ENCODE measurements around the gene NXN. TPM values are rescaled to one million over a fixed set of nuclear protein-coding genes. Genes with fewer than 3 reads are reported as not detected.

Gene NXN
- total and polyA plus RNA-seq, 7 donors: 33.4 to 92.5 (median 73.8) TPM

DNA sequence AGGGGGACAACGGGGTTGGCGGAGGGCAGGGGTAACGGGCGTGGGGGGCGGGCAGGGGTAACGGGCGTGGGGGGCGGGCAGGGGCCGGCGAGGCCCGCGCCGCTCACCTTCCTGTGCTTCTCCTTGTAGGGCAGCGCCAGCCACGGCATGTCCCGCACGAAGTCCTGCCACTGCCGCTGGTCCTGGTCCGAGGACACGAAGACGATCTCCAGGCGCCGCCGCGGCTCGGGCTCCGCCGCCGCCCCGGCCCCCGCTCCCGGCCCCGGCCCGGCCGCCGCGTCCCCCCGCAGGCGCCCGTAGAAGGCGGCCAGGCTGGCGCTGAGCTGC, 401 bp downstream of the NXN start:
- 0 to 1% (median 0%) methylated on average over 13 to 41 of the region's 42 CpGs for WGBS, 3 donors
- no peaks in the 10 kb centered on the region for H3K36me3 ChIP-seq (ENCODE audit: insufficient read depth in 1 of 2, low read depth in 1 of 2)
- no peaks in the 10 kb centered on the region for H3K27me3 ChIP-seq (ENCODE audit: insufficient read depth in 3 of 3, low read length in 2 of 3)
- peak overlapping the region; percentile 87 for H3K4me3 ChIP-seq
- intact Hi-C loops (cut with DNase I): loop anchor here (5.0 kb wide), 2 partner anchors 77 to 97 kb away; no protein-coding TSS in a partner anchor
- ATAC-seq (peak; percentile 57 to 60 (median 58)), DNase-seq (no peak)
- no peaks in the 10 kb centered on the region for H3K9me3 ChIP-seq
- H3K27ac ChIP-seq: peak overlapping the region; percentile 86
- peaks cover 41% of the 10 kb centered on the region for H3K4me1 ChIP-seq
- TF ChIP-seq, protein P1, sequence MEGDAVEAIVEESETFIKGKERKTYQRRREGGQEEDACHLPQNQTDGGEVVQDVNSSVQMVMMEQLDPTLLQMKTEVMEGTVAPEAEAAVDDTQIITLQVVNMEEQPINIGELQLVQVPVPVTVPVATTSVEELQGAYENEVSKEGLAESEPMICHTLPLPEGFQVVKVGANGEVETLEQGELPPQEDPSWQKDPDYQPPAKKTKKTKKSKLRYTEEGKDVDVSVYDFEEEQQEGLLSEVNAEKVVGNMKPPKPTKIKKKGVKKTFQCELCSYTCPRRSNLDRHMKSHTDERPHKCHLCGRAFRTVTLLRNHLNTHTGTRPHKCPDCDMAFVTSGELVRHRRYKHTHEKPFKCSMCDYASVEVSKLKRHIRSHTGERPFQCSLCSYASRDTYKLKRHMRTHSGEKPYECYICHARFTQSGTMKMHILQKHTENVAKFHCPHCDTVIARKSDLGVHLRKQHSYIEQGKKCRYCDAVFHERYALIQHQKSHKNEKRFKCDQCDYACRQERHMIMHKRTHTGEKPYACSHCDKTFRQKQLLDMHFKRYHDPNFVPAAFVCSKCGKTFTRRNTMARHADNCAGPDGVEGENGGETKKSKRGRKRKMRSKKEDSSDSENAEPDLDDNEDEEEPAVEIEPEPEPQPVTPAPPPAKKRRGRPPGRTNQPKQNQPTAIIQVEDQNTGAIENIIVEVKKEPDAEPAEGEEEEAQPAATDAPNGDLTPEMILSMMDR (IDR thresholded peaks at IDR 0.05): no peak

DNA sequence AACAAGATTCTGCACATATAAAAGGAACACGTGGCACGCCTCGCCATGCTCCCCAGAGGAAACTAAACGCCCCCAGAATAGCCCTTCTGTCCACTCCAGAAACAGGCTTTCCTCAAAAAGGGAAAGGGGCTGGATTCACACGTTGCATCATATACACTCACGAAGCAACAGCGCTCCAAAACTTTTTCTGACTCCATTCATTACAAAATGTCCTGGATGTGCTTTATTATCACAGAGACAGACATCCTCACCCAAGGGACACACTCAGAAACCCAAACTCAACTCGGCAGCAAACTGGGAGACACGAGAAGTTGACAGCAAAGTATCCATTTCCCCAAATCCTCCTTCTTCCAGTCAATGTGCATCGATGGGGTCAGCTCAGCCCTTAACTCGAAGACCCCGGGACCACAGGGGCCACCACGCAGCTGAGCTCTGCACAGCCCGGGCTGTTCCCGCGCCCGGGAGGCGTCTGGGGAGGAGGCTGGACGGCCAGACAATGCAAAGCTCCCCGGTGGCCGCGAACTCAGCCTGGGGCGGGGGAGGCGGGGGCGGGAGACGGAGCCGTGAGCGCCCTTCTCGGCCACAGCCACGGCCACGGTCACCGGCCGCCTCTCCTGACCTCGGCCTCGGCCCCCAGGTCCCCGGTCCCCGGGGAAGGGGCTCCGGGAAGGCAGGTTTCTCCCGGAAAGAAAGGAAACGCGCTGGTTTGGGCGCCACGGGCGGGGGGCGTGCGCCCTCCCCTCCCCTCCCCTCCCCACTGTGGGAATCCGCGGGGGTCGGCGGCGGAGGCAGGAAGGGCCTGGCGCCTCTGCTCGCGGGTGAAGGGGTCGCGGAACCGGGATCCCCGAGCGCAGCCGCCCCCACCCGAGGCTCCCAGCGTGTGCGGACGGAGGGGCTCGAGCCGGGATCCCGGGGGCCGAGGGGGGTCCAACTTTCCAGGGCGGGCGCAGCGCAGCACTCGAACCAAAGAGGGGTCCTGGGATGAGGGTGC, 1.2 kb downstream of the NXN start:
- WGBS, 3 donors: 1 to 2% (median 1%) methylated on average over 45 to 72 of the region's 72 CpGs
- peak overlapping the region; percentile 87 for H3K4me3 ChIP-seq
- peaks cover 41% of the 10 kb centered on the region for H3K4me1 ChIP-seq
- peak overlapping the region; percentile 86 for H3K27ac ChIP-seq
- TF ChIP-seq, protein P1 (IDR thresholded peaks at IDR 0.05): no peak
- H3K36me3 ChIP-seq (ENCODE audit: insufficient read depth in 1 of 2, low read depth in 1 of 2): no peaks in the 10 kb centered on the region
- H3K27me3 ChIP-seq (ENCODE audit: insufficient read depth in 3 of 3, low read length in 2 of 3): no peaks in the 10 kb centered on the region
- ATAC-seq: peak; percentile 17 to 44 (median 36)
- DNase-seq: peak; percentile 42 to 69
- no peaks in the 10 kb centered on the region for H3K9me3 ChIP-seq
- intact Hi-C loops (cut with DNase I): loop anchor here (5.0 kb wide), 2 partner anchors 76 to 96 kb away; no protein-coding TSS in a partner anchor

GRCh38 chr17:977166-977565, 2.4 kb downstream of the NXN start:
- intact Hi-C loops (cut with DNase I): loop anchor here (5.0 kb wide), 2 partner anchors 75 to 95 kb away; no protein-coding TSS in a partner anchor
- Histone ChIP-seq H3K4me1 (peaks cover 41% of the 10 kb centered on the region), H3K9me3 (no peaks in the 10 kb centered on the region), H3K27me3 (ENCODE audit: insufficient read depth in 3 of 3, low read length in 2 of 3) (no peaks in the 10 kb centered on the region), H3K27ac (peak overlapping the region; percentile 86), H3K36me3 (ENCODE audit: insufficient read depth in 1 of 2, low read depth in 1 of 2) (no peaks in the 10 kb centered on the region), H3K4me3 (peak overlapping the region; percentile 87)
- WGBS, 3 donors: 89 to 91% (median 89%) methylated on average over 6 of the region's 6 CpGs
- no peak for ATAC-seq
- DNase-seq: no peak
- TF ChIP-seq, protein P1 (IDR thresholded peaks at IDR 0.05): no peak

- TF ChIP-seq, protein P1 (IDR thresholded peaks at IDR 0.05): no peak
- H3K36me3 ChIP-seq (ENCODE audit: insufficient read depth in 1 of 2, low read depth in 1 of 2): no peaks in the 10 kb centered on the region
- peak overlapping the region; percentile 86 for H3K27ac ChIP-seq
Observed at GRCh38 chr17:976312-976711, 3.3 kb downstream of the NXN start.

More at GRCh38 chr17:976312-976711, 3.3 kb downstream of the NXN start:
- intact Hi-C loops (cut with DNase I): loop anchor here (5.0 kb wide), 2 partner anchors 74 to 94 kb away; no protein-coding TSS in a partner anchor
- 29 to 54% (median 34%) methylated on average over 6 of the region's 6 CpGs for WGBS, 3 donors
- ATAC-seq: peak in 1 of 4 donors; percentile 27
- DNase-seq: no peak
- Histone ChIP-seq H3K4me1 (peaks cover 40% of the 10 kb centered on the region), H3K4me3 (no peak overlapping the region), H3K27me3 (ENCODE audit: insufficient read depth in 3 of 3, low read length in 2 of 3) (no peaks in the 10 kb centered on the region), H3K9me3 (no peaks in the 10 kb centered on the region)

Measured in psoas muscle (tissue), 8 donors.